ENCODE data around the gene NOP16. TPM values are rescaled to one million over a fixed set of nuclear protein-coding genes. Genes with fewer than 3 reads are reported as not detected.
A peak's percentile ranks its signal among the peaks of the same experiment; 100 is the strongest.

Gene NOP16
- total RNA-seq, 3 donors from 2014 or later (not counting 1 experiment from before 2014, with no cell fraction given) = 6.4 to 12.4 (median 12.1) TPM

GRCh38 chr5:176406436-176407052 is 18.1 kb upstream of the NOP16 start:
- H3K27me3 ChIP-seq (ENCODE audit: control insufficient read depth, insufficient read depth, low read length) = no peaks in the 10 kb centered on the region
- no peaks in the 10 kb centered on the region for H3K4me1 ChIP-seq (ENCODE audit: control insufficient read depth, insufficient read depth, low read length)
- H3K27ac ChIP-seq (ENCODE audit: low read length) = no peak overlapping the region
- Mint-ChIP-seq H3K4me1 (peaks cover 14% of the 10 kb centered on the region in 2 donors), H3K9me3 (no peaks in the 10 kb centered on the region), H3K27me3 (ENCODE audit: low read depth in 2 of 2) (no peaks in the 10 kb centered on the region), H3K27ac (no peak overlapping the region), H3K4me3 (no peak overlapping the region), H3K36me3 (no peaks in the 10 kb centered on the region)
- no peak for ATAC-seq
- no peak for DNase-seq
- WGBS (ENCODE audit: insufficient coverage) = 94% methylated on average over 9 of the region's 9 CpGs
- no peaks in the 10 kb centered on the region for H3K9me3 ChIP-seq (ENCODE audit: control insufficient read depth, insufficient read depth, low read length)
- peaks cover 15% of the 10 kb centered on the region for H3K36me3 ChIP-seq (ENCODE audit: control insufficient read depth, insufficient read depth, low read length)
- H3K4me3 ChIP-seq (ENCODE audit: low read length) = no peak overlapping the region
- TF ChIP-seq CTCF (IDR thresholded peaks at IDR 0.05) = no peak
- intact Hi-C loops (cut with micrococcal nuclease) = no loop called here

GRCh38 chr5:176405656-176406435 is 17.4 kb upstream of the NOP16 start:
- no peak overlapping the region for H3K27ac ChIP-seq (ENCODE audit: low read length)
- no peaks in the 10 kb centered on the region for H3K9me3 ChIP-seq (ENCODE audit: control insufficient read depth, insufficient read depth, low read length)
- no peaks in the 10 kb centered on the region for H3K9me3 Mint-ChIP-seq
- 95% methylated on average over 20 of the region's 20 CpGs for WGBS (ENCODE audit: insufficient coverage)
- H3K36me3 ChIP-seq (ENCODE audit: control insufficient read depth, insufficient read depth, low read length) = peaks cover 15% of the 10 kb centered on the region
- no peaks in the 10 kb centered on the region for H3K27me3 Mint-ChIP-seq (ENCODE audit: low read depth in 2 of 2)
- H3K27ac Mint-ChIP-seq = no peak overlapping the region
- ATAC-seq = peak in 1 of 3 donors; percentile 11
- H3K36me3 Mint-ChIP-seq = no peaks in the 10 kb centered on the region
- no peaks in the 10 kb centered on the region for H3K4me1 ChIP-seq (ENCODE audit: control insufficient read depth, insufficient read depth, low read length)
- no peak overlapping the region for H3K4me3 ChIP-seq (ENCODE audit: low read length)
- H3K27me3 ChIP-seq (ENCODE audit: control insufficient read depth, insufficient read depth, low read length) = no peaks in the 10 kb centered on the region
- intact Hi-C loops (cut with micrococcal nuclease) = no loop called here
- no peak for DNase-seq
- TF ChIP-seq CTCF (IDR thresholded peaks at IDR 0.05) = no peak
- H3K4me1 Mint-ChIP-seq = peaks cover 7% of the 10 kb centered on the region in 2 donors
- H3K4me3 Mint-ChIP-seq = no peak overlapping the region

- H3K4me1 ChIP-seq (ENCODE audit: control insufficient read depth, insufficient read depth, low read length) = no peaks in the 10 kb centered on the region
- no peak overlapping the region for H3K4me3 ChIP-seq (ENCODE audit: low read length)
- H3K36me3 ChIP-seq (ENCODE audit: control insufficient read depth, insufficient read depth, low read length) = peaks cover 7% of the 10 kb centered on the region
- no peaks in the 10 kb centered on the region for H3K9me3 Mint-ChIP-seq
- WGBS (ENCODE audit: insufficient coverage) = 94% methylated on average over 20 of the region's 22 CpGs
- H3K27ac ChIP-seq (ENCODE audit: low read length) = no peak overlapping the region
- ATAC-seq (no peak), DNase-seq (no peak)
- TF ChIP-seq CTCF (IDR thresholded peaks at IDR 0.05) = no peak
- no peak overlapping the region for H3K4me3 Mint-ChIP-seq
- intact Hi-C loops (cut with micrococcal nuclease) = no loop called here
- H3K27me3 Mint-ChIP-seq (ENCODE audit: low read depth in 2 of 2) = no peaks in the 10 kb centered on the region
- H3K36me3 Mint-ChIP-seq = no peaks in the 10 kb centered on the region
- H3K27ac Mint-ChIP-seq = peak overlapping the region in 1 of 2 donors; percentile 35
- peaks cover 0 to 4% of the 10 kb centered on the region in 2 donors for H3K4me1 Mint-ChIP-seq
- no peaks in the 10 kb centered on the region for H3K27me3 ChIP-seq (ENCODE audit: control insufficient read depth, insufficient read depth, low read length)
- H3K9me3 ChIP-seq (ENCODE audit: control insufficient read depth, insufficient read depth, low read length) = no peaks in the 10 kb centered on the region
These were observed 13.1 kb upstream of the NOP16 start for GRCh38 chr5:176401281-176402205.

All from natural killer cell (primary cell).